Ovary (tissue), 3 donors: ENCODE measurements around the gene NXT2.

Experiments
- CTCF ChIP-seq, 3 donors: fragments of 450-650 bp in 2 of 3; fragments of 200-600 bp in 1 of 3; IDR thresholded peaks; one replicate each; pipeline versions ENCODE4 v1.5.1 to v1.8.0; 2016 to 2022; ENCODE audit warnings: antibody characterized with exemption in 3 of 3, mild to moderate bottlenecking in 1 of 3
- POLR2A ChIP-seq: fragments of 450-650 bp; IDR thresholded peaks from one replicate; pipeline ENCODE4 v1.6.1; 2017; ENCODE audit warnings: antibody characterized with exemption, mild to moderate bottlenecking, moderate library complexity
- donor health status: DM: no; HTN: no; CAD: no.

- no peak for TF ChIP-seq POLR2A
- no peak for TF ChIP-seq CTCF (IDR thresholded peaks at IDR 0.05)
These were observed 48.8 kb downstream of the NXT2 start for GRCh38 chrX:109585488-109585887.
